ENCODE measurements around the gene FCMR.
A peak's percentile ranks its signal among the peaks of the same experiment; 100 is the strongest.

Gene FCMR

DNA sequence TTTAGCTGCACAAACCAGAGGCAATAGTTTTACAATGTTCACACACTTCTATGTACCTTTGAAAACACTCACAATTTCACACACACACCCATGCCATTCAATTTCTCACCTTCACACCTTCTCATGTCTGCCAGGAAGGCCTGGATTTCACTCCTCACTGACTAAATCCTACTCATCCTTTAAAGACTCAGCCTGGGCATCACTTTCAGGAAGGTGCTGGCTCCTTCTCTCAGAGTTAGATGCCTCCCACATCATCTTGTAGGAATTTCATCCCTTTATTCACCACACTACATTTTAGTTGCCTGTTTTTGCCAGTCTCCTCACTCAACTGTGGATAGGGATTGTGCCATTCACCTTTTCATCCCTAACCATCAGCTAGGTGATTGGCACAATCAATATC is 54.0 kb downstream of the FCMR start:
- no peaks in the 10 kb centered on the region for H3K36me3 ChIP-seq (replicated peaks)
- in situ Hi-C loops (cut with HindIII; ENCODE audit: low pct_ligation_motif_present, low sequenced_read_pairs) = no loop called here
- no peak overlapping the region for H3K27ac ChIP-seq
- peaks cover 16% of the 10 kb centered on the region for H3K27me3 ChIP-seq (replicated peaks)
- TF ChIP-seq CTCF (IDR thresholded peaks at IDR 0.05; ENCODE audit: low read depth, low read length, missing control alignments) = no peak
- H3K4me3 ChIP-seq (ENCODE audit: low read depth, low read length) = no peak overlapping the region
- DNase-seq = no peak

DNA sequence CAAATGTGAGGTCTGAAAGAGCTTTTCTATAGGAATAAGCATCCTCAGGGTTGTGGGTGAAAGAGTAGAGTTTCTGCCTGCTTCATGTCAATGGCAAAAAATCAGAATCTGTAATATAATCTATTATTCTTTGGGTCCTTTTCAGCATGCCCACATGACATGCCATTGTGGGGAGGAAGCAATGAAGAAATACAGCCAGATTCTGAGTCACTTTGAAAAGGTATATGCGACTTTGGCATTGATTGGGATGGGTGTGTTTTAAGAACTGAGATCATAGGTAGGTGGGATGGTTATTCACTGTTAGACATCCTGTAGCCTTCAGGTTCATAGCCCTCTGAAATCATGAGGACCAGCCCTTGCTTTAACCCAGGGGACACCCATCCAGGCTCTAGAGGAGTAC is 54.5 kb downstream of the FCMR start:
- TF ChIP-seq CTCF (IDR thresholded peaks at IDR 0.05; ENCODE audit: low read depth, low read length, missing control alignments) = no peak
- in situ Hi-C loops (cut with HindIII; ENCODE audit: low pct_ligation_motif_present, low sequenced_read_pairs) = no loop called here

GRCh38 chr1:206866062-206866461 is 55.7 kb downstream of the FCMR start:
- in situ Hi-C loops (cut with HindIII; ENCODE audit: low pct_ligation_motif_present, low sequenced_read_pairs) = no loop called here
- no peak overlapping the region for H3K27ac ChIP-seq
- no peaks in the 10 kb centered on the region for H3K36me3 ChIP-seq (replicated peaks)
- DNase-seq = no peak
- no peak overlapping the region for H3K4me3 ChIP-seq (ENCODE audit: low read depth, low read length)
- no peak for TF ChIP-seq CTCF (IDR thresholded peaks at IDR 0.05; ENCODE audit: low read depth, low read length, missing control alignments)
- peaks cover 19% of the 10 kb centered on the region for H3K27me3 ChIP-seq (replicated peaks)

More for the DNA sequence above, 54.5 kb downstream of the FCMR start:
- Histone ChIP-seq H3K36me3 (replicated peaks) (no peaks in the 10 kb centered on the region), H3K4me3 (ENCODE audit: low read depth, low read length) (no peak overlapping the region), H3K27me3 (replicated peaks) (peaks cover 16% of the 10 kb centered on the region), H3K27ac (no peak overlapping the region)
- no peak for DNase-seq

- peak; percentile 49 for DNase-seq
- H3K4me3 ChIP-seq (ENCODE audit: low read depth, low read length) = no peak within 1 kb of the TSS
- no peaks in the 10 kb centered on the region for H3K36me3 ChIP-seq (replicated peaks)
- H3K27me3 ChIP-seq (replicated peaks) = peaks cover 16% of the 10 kb centered on the region
- in situ Hi-C loops (cut with HindIII; ENCODE audit: low pct_ligation_motif_present, low sequenced_read_pairs) = no loop called here
- no peak within 1 kb of the TSS for H3K27ac ChIP-seq
- peak; percentile 95 for TF ChIP-seq CTCF (IDR thresholded peaks at IDR 0.05; ENCODE audit: low read depth, low read length, missing control alignments)
Observed at GRCh38 chr1:206864939-206865671, 56.6 kb downstream of the FCMR start, which contains the start of gene IL20. Gene IL20 (plus strand): TSS chr1:206865623. CDS start chr1:206865853, 230 bp downstream.

- H3K4me3 ChIP-seq (ENCODE audit: low read depth, low read length) = no peak overlapping the region
- no peak for TF ChIP-seq CTCF (IDR thresholded peaks at IDR 0.05; ENCODE audit: low read depth, low read length, missing control alignments)
- H3K27ac ChIP-seq = no peak overlapping the region
- no peaks in the 10 kb centered on the region for H3K36me3 ChIP-seq (replicated peaks)
- peaks cover 16% of the 10 kb centered on the region for H3K27me3 ChIP-seq (replicated peaks)
- DNase-seq = no peak
- in situ Hi-C loops (cut with HindIII; ENCODE audit: low pct_ligation_motif_present, low sequenced_read_pairs) = no loop called here
Observed at GRCh38 chr1:206863266-206863665, 58.5 kb downstream of the FCMR start.

DNA sequence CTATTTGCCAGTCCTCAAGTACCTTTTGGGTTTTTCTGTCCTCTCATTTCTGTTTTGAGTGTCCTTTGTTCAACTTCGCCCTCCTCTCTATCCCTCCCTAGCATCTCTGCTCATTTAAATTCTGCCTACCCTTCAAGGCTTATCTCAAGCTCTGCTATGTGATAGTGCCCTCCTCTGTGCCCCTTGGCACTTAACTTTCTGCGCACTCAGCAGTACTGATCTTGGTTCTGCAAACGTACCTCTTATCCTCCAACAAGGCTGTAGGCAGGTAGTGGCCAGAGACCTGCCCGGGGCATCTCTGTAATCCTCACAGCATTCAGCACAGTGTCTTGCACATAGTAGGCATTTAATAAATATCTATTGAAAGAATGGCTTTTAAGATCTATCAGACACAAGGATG is 61.6 kb downstream of the FCMR start:
- Histone ChIP-seq H3K36me3 (replicated peaks) (no peaks in the 10 kb centered on the region), H3K4me3 (ENCODE audit: low read depth, low read length) (no peak overlapping the region), H3K27ac (no peak overlapping the region), H3K27me3 (replicated peaks) (peaks cover 8% of the 10 kb centered on the region)
- in situ Hi-C loops (cut with HindIII; ENCODE audit: low pct_ligation_motif_present, low sequenced_read_pairs) = no loop called here
- TF ChIP-seq CTCF (IDR thresholded peaks at IDR 0.05; ENCODE audit: low read depth, low read length, missing control alignments) = no peak
- no peak for DNase-seq

Data from brain microvascular endothelial cell (primary cell).